SK-N-SH (cell line): ENCODE data around the gene ZNF608. TPM values are rescaled to one million over a fixed set of nuclear protein-coding genes. Genes with fewer than 3 reads are reported as not detected.

Experiments
- CTCF ChIA-PET: fragments of 300-600, 350-600 bp; formaldehyde crosslinking; extraction: SDS; loops from one replicate; lab custom pipeline; 2021; lab: Yijun Ruan, JAX
- POLR2A ChIA-PET: fragments of 350-600 bp; sonication (Branson Sonifier 250); formaldehyde crosslinking; extraction: SDS; loops from one replicate; lab custom pipeline; 2020; ENCODE audit warnings: antibody characterized with exemption, inconsistent platforms; lab: Yijun Ruan, JAX
- DNase-seq: peaks from one replicate; pipeline ENCODE4 v3.0.0; 2012
- H2AFZ ChIP-seq: fragments of 200-600 bp; sonication (generic); 2 replicates; pipeline ENCODE4 v1.8.1; 2016; ENCODE audit warnings: antibody characterized with exemption, mild to moderate bottlenecking, low read depth
- H3F3A ChIP-seq: fragments of 200-600 bp; sonication (generic); replicated peaks from 2 replicates; pipeline ENCODE3; 2016; ENCODE audit warnings: antibody characterized with exemption, mild to moderate bottlenecking; ENCODE audit not compliant: insufficient read depth
- H3K27ac ChIP-seq, 2 experiments: fragments of 200-500 bp in 1 of 2; fragments of 200-600 bp in 1 of 2; sonication (Bioruptor generic) in 1 of 2; sonication (generic), shearing (Covaris generic) in 1 of 2; 2 replicates each; pipeline versions ENCODE4 v1.5.1 to v1.6.1; 2014 to 2016; ENCODE audit warnings: low read depth in 2 of 2, inconsistent platforms in 1 of 2, low read length in 1 of 2, mild to moderate bottlenecking in 1 of 2, mixed read lengths in 1 of 2
- H3K27me3 ChIP-seq: fragments of 200-600 bp; sonication (generic), shearing (Covaris generic); 2 replicates; pipeline ENCODE4 v1.6.1; 2016; ENCODE audit warnings: mixed run types; ENCODE audit not compliant: insufficient read depth
- H3K36me3 ChIP-seq, 2 experiments: fragments of 200-500 bp in 1 of 2; fragments of 200-600 bp in 1 of 2; sonication (Bioruptor generic) in 1 of 2; sonication (generic) in 1 of 2; replicated peaks in 1 of 2; 2 replicates each; pipeline versions ENCODE3 to v1.5.1; 2014 to 2016; ENCODE audit warnings: low read length in 1 of 2, mild to moderate bottlenecking in 1 of 2; ENCODE audit not compliant: insufficient read depth in 2 of 2, control insufficient read depth in 1 of 2
- H3K4me1 ChIP-seq, 2 experiments: fragments of 200-500 bp in 1 of 2; fragments of 200-600 bp in 1 of 2; sonication (Bioruptor generic) in 1 of 2; sonication (generic), shearing (Covaris generic) in 1 of 2; 2 replicates each; pipeline versions ENCODE4 v1.5.1 to v1.6.1; 2014 to 2016; ENCODE audit warnings: low read depth in 1 of 2, low read length in 1 of 2, mixed run types in 1 of 2; ENCODE audit not compliant: insufficient read depth in 2 of 2, control insufficient read depth in 1 of 2
- H3K4me2 ChIP-seq: fragments of 200-600 bp; sonication (generic), shearing (Covaris generic); 2 replicates; pipeline ENCODE4 v1.6.1; 2017; ENCODE audit warnings: mixed run types
- H3K4me3 ChIP-seq, 2 experiments: fragments of 200-500 bp in 1 of 2; fragments of 200-600 bp in 1 of 2; sonication (Bioruptor generic) in 1 of 2; sonication (generic), shearing (Covaris generic) in 1 of 2; 2 replicates each; pipeline versions ENCODE4 v1.5.1 to v1.8.1; 2014 to 2016; ENCODE audit warnings: low read depth in 2 of 2, inconsistent platforms in 1 of 2, low read length in 1 of 2, mild to moderate bottlenecking in 1 of 2, mixed read lengths in 1 of 2, moderate library complexity in 1 of 2
- H3K79me2 ChIP-seq: fragments of 200-600 bp; sonication (generic); 2 replicates; pipeline ENCODE4 v1.8.1; 2017; ENCODE audit warnings: mild to moderate bottlenecking; ENCODE audit not compliant: insufficient read depth
- H3K9ac ChIP-seq: fragments of 200-600 bp; sonication (generic); 2 replicates; pipeline ENCODE4 v1.6.1; 2017; ENCODE audit warnings: mixed run types
- H3K9me2 ChIP-seq: fragments of 200-600 bp; sonication (generic); 2 replicates; pipeline ENCODE4 v1.6.1; 2017; ENCODE audit warnings: mixed run types
- H3K9me3 ChIP-seq: fragments of 200-600 bp; sonication (generic); 2 replicates; pipeline ENCODE4 v1.6.1; 2017; ENCODE audit warnings: mixed run types, mild to moderate bottlenecking, moderate library complexity
- H4K20me1 ChIP-seq: fragments of 200-600 bp; sonication (generic); 2 replicates; pipeline ENCODE4 v1.6.1; 2017; ENCODE audit warnings: mild to moderate bottlenecking, mixed run types; ENCODE audit not compliant: insufficient read depth
- CTCF ChIP-seq: fragments of 200-600 bp; sonication (generic); IDR thresholded peaks from 2 replicates; pipeline ENCODE4 v1.6.1; 2017; ENCODE audit warnings: antibody characterized with exemption, mild to moderate bottlenecking, moderate library complexity
- ELF1 ChIP-seq: IDR thresholded peaks from 2 replicates; pipeline ENCODE4 v1.4.0; 2012
- EP300 ChIP-seq, 2 experiments: IDR thresholded peaks; 2 replicates each; pipeline versions ENCODE4 v1.4.0 to v1.6.1; 2012; ENCODE audit warnings: borderline replicate concordance in 1 of 2, low read depth in 1 of 2, low read length in 1 of 2
- EZH2phosphoT487 ChIP-seq: fragments of 200-600 bp; sonication (generic); IDR thresholded peaks from 2 replicates; pipeline ENCODE4 v1.6.1; 2017; ENCODE audit warnings: low read depth, mixed run types, mild to moderate bottlenecking, antibody characterized with exemption, moderate library complexity, borderline replicate concordance
- FOSL2 ChIP-seq: IDR thresholded peaks from 2 replicates; pipeline ENCODE4 v1.4.0; 2012; ENCODE audit warnings: low read depth, mild to moderate bottlenecking, moderate library complexity, borderline replicate concordance
- FOXM1 ChIP-seq: IDR thresholded peaks from 2 replicates; pipeline ENCODE4 v1.4.0; 2012; ENCODE audit warnings: low read depth, mild to moderate bottlenecking
- GATA2 ChIP-seq: sonication (generic); formaldehyde crosslinking; IDR thresholded peaks from 2 replicates; pipeline ENCODE4 v1.5.0; 2020; ENCODE audit warnings: mild to moderate bottlenecking, missing genetic modification reagents
- IRF3 ChIP-seq: fragments of 150-350 bp; IDR thresholded peaks from 2 replicates; pipeline ENCODE4 v1.6.1; 2016; ENCODE audit warnings: mild to moderate bottlenecking, low read depth, low read length
- MAX ChIP-seq: IDR thresholded peaks from 2 replicates; pipeline ENCODE4 v1.4.0; 2012; ENCODE audit warnings: low read depth
- MEF2A ChIP-seq: IDR thresholded peaks from 2 replicates; pipeline ENCODE4 v1.4.0; 2012; ENCODE audit warnings: low read depth, borderline replicate concordance
- NRF1 ChIP-seq: IDR thresholded peaks from 2 replicates; pipeline ENCODE4 v1.6.1; 2012; ENCODE audit warnings: low read depth, mild to moderate bottlenecking, low read length
- PBX3 ChIP-seq: IDR thresholded peaks from 2 replicates; pipeline ENCODE4; 2012
- RAD21 ChIP-seq: IDR thresholded peaks from 2 replicates; pipeline ENCODE4 v1.6.1; 2012; ENCODE audit warnings: mild to moderate bottlenecking, low read length
- RCOR1 ChIP-seq: fragments of 150-350 bp; IDR thresholded peaks from 2 replicates; pipeline ENCODE4 v1.6.1; 2017; ENCODE audit warnings: antibody characterized with exemption, low read length
- REST ChIP-seq: IDR thresholded peaks from 2 replicates; pipeline ENCODE4 v1.6.1; 2012; ENCODE audit warnings: mild to moderate bottlenecking, low read depth, low read length, moderate library complexity
- RFX5 ChIP-seq: IDR thresholded peaks from 2 replicates; pipeline ENCODE4 v1.6.1; 2012; ENCODE audit warnings: mild to moderate bottlenecking, improper control_type of control experiment, low read length
- RXRA ChIP-seq: IDR thresholded peaks from 2 replicates; pipeline ENCODE4 v1.4.0; 2012; ENCODE audit warnings: low read depth, mild to moderate bottlenecking, borderline replicate concordance
- SIN3A ChIP-seq: IDR thresholded peaks from 2 replicates; pipeline ENCODE4 v1.6.1; 2012; ENCODE audit warnings: low read depth, mild to moderate bottlenecking, low read length, moderate library complexity, borderline replicate concordance
- SMC3 ChIP-seq: IDR thresholded peaks from 2 replicates; pipeline ENCODE4 v1.6.1; 2012; ENCODE audit warnings: low read depth, low read length, improper control_type of control experiment
- TAF1 ChIP-seq: IDR thresholded peaks from 2 replicates; pipeline ENCODE4 v1.6.1; 2012; ENCODE audit warnings: low read depth, mild to moderate bottlenecking, low read length, moderate library complexity, borderline replicate concordance
- TCF12 ChIP-seq: IDR thresholded peaks from 2 replicates; pipeline ENCODE4 v1.4.0; 2012
- USF1 ChIP-seq: IDR thresholded peaks from 2 replicates; pipeline ENCODE4 v1.4.0; 2012; ENCODE audit warnings: low read depth, borderline replicate concordance
- YY1 ChIP-seq: IDR thresholded peaks from 2 replicates; pipeline ENCODE4 v1.4.0; 2012; ENCODE audit warnings: low read depth, mild to moderate bottlenecking
- WGBS: methylation state at CpG from one replicate; pipeline ENCODE4 v1.1.6; 2017; ENCODE audit warnings: low lambda C conversion rate; 5-methylcytosine and 5-hydroxymethylcytosine counted together
- polyA plus RNA-seq, 3 experiments: library from polyadenylated mRNA; depleted of rRNA; stranded (reverse); fragments of >200 nt; gene quantifications; 2 replicates each; pipeline ENCODE4 v1.2.3, GENCODE V29; 2012

Gene ZNF608
- polyA plus RNA-seq, 1 of the 3 experiments (the other 2 are of a cell fraction), result 4.9 TPM

GRCh38 chr5:124773315-124774311, 27.2 kb upstream of the ZNF608 start:
- Histone ChIP-seq H3K36me3 (no peaks in the 10 kb centered on the region), H3K9ac (no peak overlapping the region), H2AFZ (no peak overlapping the region), H3K4me2 (no peak overlapping the region), H3K9me3 (no peaks in the 10 kb centered on the region), H4K20me1 (no peaks in the 10 kb centered on the region), H3K27ac (no peak overlapping the region; a peak in 2 of 4 replicates), H3K27me3 (no peaks in the 10 kb centered on the region), H3K9me2 (no peaks in the 10 kb centered on the region), H3K4me1 (peaks cover 0 to 7% of the 10 kb centered on the region in 2 experiments; a peak in 2 of 4 replicates), H3F3A (peaks cover 4% of the 10 kb centered on the region), H3K4me3 (no peak overlapping the region), H3K79me2 (no peaks in the 10 kb centered on the region)
- DNase-seq, result peak; percentile 16
- WGBS, result 62% methylated on average over 5 of the region's 5 CpGs
- ChIA-PET CTCF (interaction anchor here (0.8 to 1.1 kb wide), 2 partner anchors 10 to 467 kb away, joined by 3 to 4 read pairs; no protein-coding TSS in a partner anchor), POLR2A (interaction anchor here (0.7 to 1.1 kb wide), 2 partner anchors 14 to 25 kb away, joined by 3 to 7 read pairs; no protein-coding TSS in a partner anchor)
- TF ChIP-seq FOSL2, result 0 out of 2 replicates have a peak, but pooled peaks have one; percentile 9
- TF ChIP-seq MAX, result no peak
- no peak for TF ChIP-seq USF1
- TF ChIP-seq MEF2A, result no peak
- no peak for TF ChIP-seq SMC3
- no peak for TF ChIP-seq YY1
- TF ChIP-seq PBX3, result peak; percentile 46; the same call in 1 of the 2 replicates
- no peak for TF ChIP-seq FOXM1
- TF ChIP-seq ELF1, result no peak
- 0 out of 2 replicates have a peak, but pooled peaks have one; percentile 9 for TF ChIP-seq TCF12
- no peak for TF ChIP-seq RXRA
- no peak for TF ChIP-seq REST
- TF ChIP-seq EZH2phosphoT487, result no peak
- no peak for TF ChIP-seq CTCF
- TF ChIP-seq TAF1, result no peak
- 0 out of 4 replicates have a peak, but pooled peaks of 1 of the 2 experiments have one; percentile 9 for TF ChIP-seq EP300 (IDR thresholded peaks at IDR 0.05; ENCODE audit: borderline replicate concordance in 1 of 2, low read depth in 1 of 2, low read length in 1 of 2)
- TF ChIP-seq RAD21, result no peak
- no peak for TF ChIP-seq RCOR1
- no peak for TF ChIP-seq RFX5
- TF ChIP-seq IRF3, result no peak
- TF ChIP-seq NRF1, result no peak
- no peak for TF ChIP-seq SIN3A
- no peak for TF ChIP-seq GATA2
